Placental epithelial cell (primary cell): ENCODE results near the gene IGF2BP3. TPM values are rescaled to one million over a fixed set of nuclear protein-coding genes. Genes with fewer than 3 reads are reported as not detected.
A peak's percentile ranks its signal among the peaks of the same experiment; 100 is the strongest.

Experiments used
- small RNA-seq: library from RNA; depleted of rRNA; stranded (forward); fragments of <200 nt; gene quantifications from one replicate; pipeline ENCODE3, GENCODE V24; 2012
- total RNA-seq: library from RNA; depleted of rRNA; stranded (reverse); fragments of >200 nt; gene quantifications from 2 replicates; pipeline ENCODE4 v1.2.3, GENCODE V29; 2012

The IGF2BP3 gene
- 72.6 and 93.9 TPM in 2 replicates for total RNA-seq

GRCh38 chr7:23470330-23471105 lies at the start of gene IGF2BP3:
TSS of gene IGF2BP3 (minus strand) at chr7:23470491. CDS start at chr7:23470110, 381 bp downstream.

GRCh38 chr7:23298885-23299769 lies 171.2 kb downstream of the IGF2BP3 start, which contains the start of gene MALSU1:
TSS of gene MALSU1 (plus strand) at chr7:23299339. CDS start at chr7:23299353, 14 bp downstream.

Small RNA genes lying within 50 kb of the gene (small RNA-seq; reads per million reads assigned to genes)
- not detected for gene AC079780.1
- not detected for gene RF00019
- gene RNU7-143P, result not detected
- 14.3 reads per million, percentile 96 among the genes with 10 or more reads in this experiment for gene SNORD65C

Other genes with a start within 250 kb of the IGF2BP3 start
- 2.0 and 4.9 TPM in 2 replicates for gene GPNMB, start 223.7 kb downstream of the IGF2BP3 start, total RNA-seq
- 32.1 and 38.5 TPM in 2 replicates for gene MALSU1, start 171.2 kb downstream of the IGF2BP3 start, total RNA-seq
- gene TRA2A, start 61.5 kb upstream of the IGF2BP3 start, total RNA-seq, result 23.6 and 48.6 TPM in 2 replicates
- 13.3 and 15.0 TPM in 2 replicates for gene CCDC126, start 126.9 kb upstream of the IGF2BP3 start, total RNA-seq
- 2.3 and 3.9 TPM in 2 replicates for gene FAM221A, start 209.7 kb upstream of the IGF2BP3 start, total RNA-seq
- 0.11 and 0.39 TPM in 2 replicates for gene STK31, start 239.7 kb upstream of the IGF2BP3 start, total RNA-seq